HCT116 (cell line): ENCODE data around the gene TIPIN.

ENCODE experiments used
- CBX3 ChIP-seq: IDR thresholded peaks from 2 replicates; pipeline ENCODE4 v1.6.1; 2012; ENCODE audit warnings: low read depth
- CEBPB ChIP-seq: IDR thresholded peaks from 2 replicates; pipeline ENCODE4 v1.6.1; 2012; ENCODE audit warnings: low read depth
- EZH2 ChIP-seq: fragments of 200-600 bp; sonication (generic); IDR thresholded peaks from 2 replicates; pipeline ENCODE4 v1.6.1; 2017; ENCODE audit warnings: antibody characterized with exemption, mixed run types
- POLR2A ChIP-seq: IDR thresholded peaks from 2 replicates; pipeline ENCODE4 v1.7.0; 2011; ENCODE audit warnings: borderline replicate concordance; ENCODE audit not compliant: insufficient read depth, insufficient read length; ENCODE audit errors: extremely low read depth
- POLR2AphosphoS5 ChIP-seq: IDR thresholded peaks from 2 replicates; pipeline ENCODE4 v1.6.1; 2011; ENCODE audit warnings: mild to moderate bottlenecking, low read depth, low read length, moderate library complexity
- RAD21 ChIP-seq: IDR thresholded peaks from 2 replicates; pipeline ENCODE4 v1.6.1; 2012; ENCODE audit warnings: low read depth, mild to moderate bottlenecking
- REST ChIP-seq: IDR thresholded peaks from 2 replicates; pipeline ENCODE4 v1.6.1; 2012; ENCODE audit warnings: low read depth
- TCF7L2 ChIP-seq: IDR thresholded peaks from 2 replicates; pipeline ENCODE4 v1.7.0; 2011; ENCODE audit warnings: borderline replicate concordance, inconsistent platforms; ENCODE audit not compliant: insufficient read depth, insufficient read length; ENCODE audit errors: extremely low read depth
- ZFX ChIP-seq: fragments of 450-650 bp; IDR thresholded peaks from 2 replicates; pipeline ENCODE4 v1.6.1; 2017
- TF ChIP-seq, protein P1 (sequence below), 3 experiments: fragments of 200-600 bp in 1 of 3; sonication (generic) in 1 of 3; IDR thresholded peaks in 2 of 3; conservative IDR thresholded peaks in 1 of 3; 2 replicates each; pipeline ENCODE4 v1.5.1; 2012 to 2017; ENCODE audit warnings: low read depth in 2 of 3, low read length in 2 of 3, antibody characterized with exemption in 1 of 3, borderline replicate concordance in 1 of 3, control low read depth in 1 of 3, mild to moderate bottlenecking in 1 of 3, mixed read lengths in 1 of 3, mixed run types in 1 of 3, moderate library complexity in 1 of 3; ENCODE audit not compliant: insufficient read depth in 1 of 3

GRCh38 chr15:66306381-66306780 is 50.1 kb downstream of the TIPIN start:
- TF ChIP-seq, protein P1, sequence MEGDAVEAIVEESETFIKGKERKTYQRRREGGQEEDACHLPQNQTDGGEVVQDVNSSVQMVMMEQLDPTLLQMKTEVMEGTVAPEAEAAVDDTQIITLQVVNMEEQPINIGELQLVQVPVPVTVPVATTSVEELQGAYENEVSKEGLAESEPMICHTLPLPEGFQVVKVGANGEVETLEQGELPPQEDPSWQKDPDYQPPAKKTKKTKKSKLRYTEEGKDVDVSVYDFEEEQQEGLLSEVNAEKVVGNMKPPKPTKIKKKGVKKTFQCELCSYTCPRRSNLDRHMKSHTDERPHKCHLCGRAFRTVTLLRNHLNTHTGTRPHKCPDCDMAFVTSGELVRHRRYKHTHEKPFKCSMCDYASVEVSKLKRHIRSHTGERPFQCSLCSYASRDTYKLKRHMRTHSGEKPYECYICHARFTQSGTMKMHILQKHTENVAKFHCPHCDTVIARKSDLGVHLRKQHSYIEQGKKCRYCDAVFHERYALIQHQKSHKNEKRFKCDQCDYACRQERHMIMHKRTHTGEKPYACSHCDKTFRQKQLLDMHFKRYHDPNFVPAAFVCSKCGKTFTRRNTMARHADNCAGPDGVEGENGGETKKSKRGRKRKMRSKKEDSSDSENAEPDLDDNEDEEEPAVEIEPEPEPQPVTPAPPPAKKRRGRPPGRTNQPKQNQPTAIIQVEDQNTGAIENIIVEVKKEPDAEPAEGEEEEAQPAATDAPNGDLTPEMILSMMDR (IDR thresholded peaks at IDR 0.05 in 2 of 3, conservative IDR thresholded peaks at IDR 0.05 in 1 of 3; ENCODE audit: borderline replicate concordance in 1 of 3, insufficient read depth in 1 of 3, low read depth in 2 of 3, low read length in 2 of 3) = no peak
- no peak for TF ChIP-seq TCF7L2
- no peak for TF ChIP-seq POLR2A
- TF ChIP-seq POLR2AphosphoS5 = no peak
- TF ChIP-seq ZFX = no peak
- TF ChIP-seq RAD21 = no peak
- no peak for TF ChIP-seq CEBPB
- no peak for TF ChIP-seq EZH2
- no peak for TF ChIP-seq CBX3
- TF ChIP-seq REST = no peak
